Measurements from ENCODE around the gene SUZ12.

DNA sequence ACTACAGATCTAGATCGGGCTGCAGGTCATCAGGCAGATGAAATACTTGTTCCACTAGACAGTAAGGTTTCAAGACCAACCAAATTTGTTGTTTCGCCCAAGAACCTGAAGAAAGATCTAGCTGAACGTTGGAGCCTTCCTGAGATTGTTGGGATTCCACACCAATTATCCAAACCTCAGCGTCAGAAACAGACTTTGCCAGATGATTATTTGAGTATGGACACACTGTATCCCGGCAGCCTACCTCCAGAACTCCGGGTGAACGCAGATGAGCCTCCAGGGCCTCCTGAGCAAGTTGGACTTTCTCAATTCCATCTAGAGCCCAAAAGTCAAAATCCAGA lies 84.8 kb downstream of the SUZ12 start:
- TF ChIP-seq POLR2A (IDR thresholded peaks at IDR 0.05) (no peak), POLR2AphosphoS5 (IDR thresholded peaks at IDR 0.05; ENCODE audit: insufficient read depth in 1 of 2, low read depth in 1 of 2) (no peak)
- TF ChIP-seq, protein P1, sequence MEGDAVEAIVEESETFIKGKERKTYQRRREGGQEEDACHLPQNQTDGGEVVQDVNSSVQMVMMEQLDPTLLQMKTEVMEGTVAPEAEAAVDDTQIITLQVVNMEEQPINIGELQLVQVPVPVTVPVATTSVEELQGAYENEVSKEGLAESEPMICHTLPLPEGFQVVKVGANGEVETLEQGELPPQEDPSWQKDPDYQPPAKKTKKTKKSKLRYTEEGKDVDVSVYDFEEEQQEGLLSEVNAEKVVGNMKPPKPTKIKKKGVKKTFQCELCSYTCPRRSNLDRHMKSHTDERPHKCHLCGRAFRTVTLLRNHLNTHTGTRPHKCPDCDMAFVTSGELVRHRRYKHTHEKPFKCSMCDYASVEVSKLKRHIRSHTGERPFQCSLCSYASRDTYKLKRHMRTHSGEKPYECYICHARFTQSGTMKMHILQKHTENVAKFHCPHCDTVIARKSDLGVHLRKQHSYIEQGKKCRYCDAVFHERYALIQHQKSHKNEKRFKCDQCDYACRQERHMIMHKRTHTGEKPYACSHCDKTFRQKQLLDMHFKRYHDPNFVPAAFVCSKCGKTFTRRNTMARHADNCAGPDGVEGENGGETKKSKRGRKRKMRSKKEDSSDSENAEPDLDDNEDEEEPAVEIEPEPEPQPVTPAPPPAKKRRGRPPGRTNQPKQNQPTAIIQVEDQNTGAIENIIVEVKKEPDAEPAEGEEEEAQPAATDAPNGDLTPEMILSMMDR (IDR thresholded peaks at IDR 0.05): no peak

Data from vagina (tissue), 2 donors.